HCT116 (cell line): ENCODE measurements around the gene PDK1.

Experiments used
- ELF1 ChIP-seq: IDR thresholded peaks from 2 replicates; pipeline ENCODE4 v1.6.1; 2012; ENCODE audit warnings: low read depth, borderline replicate concordance
- EZH2 ChIP-seq: fragments of 200-600 bp; sonication (generic); IDR thresholded peaks from 2 replicates; pipeline ENCODE4 v1.6.1; 2017; ENCODE audit warnings: antibody characterized with exemption, mixed run types
- EZH2phosphoT487 ChIP-seq: fragments of 200-600 bp; IDR thresholded peaks from 2 replicates; pipeline ENCODE4 v1.6.1; 2018; ENCODE audit warnings: antibody characterized with exemption, borderline replicate concordance
- JUND ChIP-seq: IDR thresholded peaks from 2 replicates; pipeline ENCODE4 v1.6.1; 2012
- POLR2A ChIP-seq: IDR thresholded peaks from 2 replicates; pipeline ENCODE4 v1.7.0; 2011; ENCODE audit warnings: borderline replicate concordance; ENCODE audit not compliant: insufficient read depth, insufficient read length; ENCODE audit errors: extremely low read depth
- POLR2AphosphoS5 ChIP-seq: IDR thresholded peaks from 2 replicates; pipeline ENCODE4 v1.6.1; 2011; ENCODE audit warnings: mild to moderate bottlenecking, low read depth, low read length, moderate library complexity
- SP1 ChIP-seq: IDR thresholded peaks from 2 replicates; pipeline ENCODE4 v1.6.1; 2012; ENCODE audit warnings: low read depth
- YY1 ChIP-seq: IDR thresholded peaks from 2 replicates; pipeline ENCODE4 v1.6.1; 2011; ENCODE audit warnings: low read length, low read depth, moderate library complexity, mild to moderate bottlenecking; ENCODE audit not compliant: insufficient replicate concordance; ENCODE audit errors: extremely low read depth
- ZFX ChIP-seq: fragments of 450-650 bp; IDR thresholded peaks from 2 replicates; pipeline ENCODE4 v1.6.1; 2017
- TF ChIP-seq, protein P1 (sequence below), 3 experiments: fragments of 200-600 bp in 1 of 3; sonication (generic) in 1 of 3; IDR thresholded peaks in 2 of 3; conservative IDR thresholded peaks in 1 of 3; 2 replicates each; pipeline ENCODE4 v1.5.1; 2012 to 2017; ENCODE audit warnings: low read depth in 2 of 3, low read length in 2 of 3, antibody characterized with exemption in 1 of 3, borderline replicate concordance in 1 of 3, control low read depth in 1 of 3, mild to moderate bottlenecking in 1 of 3, mixed read lengths in 1 of 3, mixed run types in 1 of 3, moderate library complexity in 1 of 3; ENCODE audit not compliant: insufficient read depth in 1 of 3
- TF ChIP-seq, protein P2 (sequence below): IDR thresholded peaks from 2 replicates; pipeline ENCODE4 v1.6.1; 2011; ENCODE audit warnings: mild to moderate bottlenecking, low read length, moderate library complexity; ENCODE audit not compliant: insufficient replicate concordance; ENCODE audit errors: extremely low read depth
- TF ChIP-seq, protein P3 (sequence below): IDR thresholded peaks from 2 replicates; pipeline ENCODE4 v1.6.1; 2012
- TF ChIP-seq, protein P4 (sequence below): IDR thresholded peaks from 2 replicates; pipeline ENCODE4 v1.6.1; 2012

DNA sequence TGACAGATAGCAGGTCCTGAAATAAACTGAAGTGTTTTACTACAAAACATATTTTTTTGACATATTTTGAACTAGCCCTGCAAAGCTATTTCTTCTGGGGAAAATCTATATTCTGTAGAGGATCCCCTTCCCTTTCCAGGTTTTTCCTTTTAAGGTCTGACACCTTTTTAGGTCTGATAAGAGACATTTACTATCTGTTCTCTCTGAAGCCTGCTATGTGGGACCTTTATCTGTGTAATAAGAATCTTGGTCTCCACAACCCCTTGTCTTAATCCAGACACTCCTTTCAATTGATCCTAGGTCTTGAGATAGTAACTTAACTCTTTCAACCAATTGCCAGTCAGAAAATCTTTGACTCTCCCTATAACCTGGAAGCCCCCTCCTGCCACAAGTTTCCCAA, 5.5 kb upstream of the PDK1 start:
- no peak for TF ChIP-seq SP1
- no peak for TF ChIP-seq EZH2
- TF ChIP-seq, protein P1, sequence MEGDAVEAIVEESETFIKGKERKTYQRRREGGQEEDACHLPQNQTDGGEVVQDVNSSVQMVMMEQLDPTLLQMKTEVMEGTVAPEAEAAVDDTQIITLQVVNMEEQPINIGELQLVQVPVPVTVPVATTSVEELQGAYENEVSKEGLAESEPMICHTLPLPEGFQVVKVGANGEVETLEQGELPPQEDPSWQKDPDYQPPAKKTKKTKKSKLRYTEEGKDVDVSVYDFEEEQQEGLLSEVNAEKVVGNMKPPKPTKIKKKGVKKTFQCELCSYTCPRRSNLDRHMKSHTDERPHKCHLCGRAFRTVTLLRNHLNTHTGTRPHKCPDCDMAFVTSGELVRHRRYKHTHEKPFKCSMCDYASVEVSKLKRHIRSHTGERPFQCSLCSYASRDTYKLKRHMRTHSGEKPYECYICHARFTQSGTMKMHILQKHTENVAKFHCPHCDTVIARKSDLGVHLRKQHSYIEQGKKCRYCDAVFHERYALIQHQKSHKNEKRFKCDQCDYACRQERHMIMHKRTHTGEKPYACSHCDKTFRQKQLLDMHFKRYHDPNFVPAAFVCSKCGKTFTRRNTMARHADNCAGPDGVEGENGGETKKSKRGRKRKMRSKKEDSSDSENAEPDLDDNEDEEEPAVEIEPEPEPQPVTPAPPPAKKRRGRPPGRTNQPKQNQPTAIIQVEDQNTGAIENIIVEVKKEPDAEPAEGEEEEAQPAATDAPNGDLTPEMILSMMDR (IDR thresholded peaks at IDR 0.05 in 2 of 3, conservative IDR thresholded peaks at IDR 0.05 in 1 of 3; ENCODE audit: borderline replicate concordance in 1 of 3, insufficient read depth in 1 of 3, low read depth in 2 of 3, low read length in 2 of 3): no peak
- TF ChIP-seq, protein P2, sequence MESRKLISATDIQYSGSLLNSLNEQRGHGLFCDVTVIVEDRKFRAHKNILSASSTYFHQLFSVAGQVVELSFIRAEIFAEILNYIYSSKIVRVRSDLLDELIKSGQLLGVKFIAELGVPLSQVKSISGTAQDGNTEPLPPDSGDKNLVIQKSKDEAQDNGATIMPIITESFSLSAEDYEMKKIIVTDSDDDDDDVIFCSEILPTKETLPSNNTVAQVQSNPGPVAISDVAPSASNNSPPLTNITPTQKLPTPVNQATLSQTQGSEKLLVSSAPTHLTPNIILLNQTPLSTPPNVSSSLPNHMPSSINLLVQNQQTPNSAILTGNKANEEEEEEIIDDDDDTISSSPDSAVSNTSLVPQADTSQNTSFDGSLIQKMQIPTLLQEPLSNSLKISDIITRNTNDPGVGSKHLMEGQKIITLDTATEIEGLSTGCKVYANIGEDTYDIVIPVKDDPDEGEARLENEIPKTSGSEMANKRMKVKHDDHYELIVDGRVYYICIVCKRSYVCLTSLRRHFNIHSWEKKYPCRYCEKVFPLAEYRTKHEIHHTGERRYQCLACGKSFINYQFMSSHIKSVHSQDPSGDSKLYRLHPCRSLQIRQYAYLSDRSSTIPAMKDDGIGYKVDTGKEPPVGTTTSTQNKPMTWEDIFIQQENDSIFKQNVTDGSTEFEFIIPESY: no peak
- TF ChIP-seq ZFX: no peak
- TF ChIP-seq POLR2AphosphoS5: no peak
- no peak for TF ChIP-seq POLR2A
- no peak for TF ChIP-seq YY1
- TF ChIP-seq ELF1: no peak
- TF ChIP-seq, protein P3, sequence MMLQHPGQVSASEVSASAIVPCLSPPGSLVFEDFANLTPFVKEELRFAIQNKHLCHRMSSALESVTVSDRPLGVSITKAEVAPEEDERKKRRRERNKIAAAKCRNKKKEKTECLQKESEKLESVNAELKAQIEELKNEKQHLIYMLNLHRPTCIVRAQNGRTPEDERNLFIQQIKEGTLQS: no peak
- TF ChIP-seq, protein P4, sequence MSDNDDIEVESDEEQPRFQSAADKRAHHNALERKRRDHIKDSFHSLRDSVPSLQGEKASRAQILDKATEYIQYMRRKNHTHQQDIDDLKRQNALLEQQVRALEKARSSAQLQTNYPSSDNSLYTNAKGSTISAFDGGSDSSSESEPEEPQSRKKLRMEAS: no peak
- no peak for TF ChIP-seq EZH2phosphoT487
- no peak for TF ChIP-seq JUND
